ENCODE measurements around the gene PAK4.
"Not testable (repeated sequence)": the region's sequence is repeated elsewhere in the genome, so short reads cannot be mapped to it uniquely, and the experiment has no call there.

Gene PAK4

DNA sequence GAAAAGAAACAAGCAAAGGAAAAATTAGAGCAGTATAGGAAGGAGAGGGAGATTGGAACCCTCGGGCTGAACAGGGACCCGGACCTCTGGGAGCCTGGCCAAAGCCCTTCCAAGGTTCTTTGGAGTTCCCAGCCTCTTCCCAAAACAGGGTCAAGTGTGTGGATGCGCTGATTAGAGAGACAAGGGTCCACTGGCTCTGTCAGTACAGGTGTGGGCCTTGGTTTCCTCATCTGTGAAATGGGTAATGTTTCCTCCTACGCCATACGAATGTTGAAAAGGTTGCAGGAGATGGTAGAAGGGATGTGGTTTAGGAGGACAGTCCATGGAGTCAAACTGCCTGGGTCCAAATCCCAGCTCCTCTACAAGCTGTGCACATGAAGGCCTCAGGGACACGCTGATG, 80.5 kb downstream of the PAK4 start:
- no peak for DNase-seq (ENCODE audit: low read depth in 3 of 3)

DNA sequence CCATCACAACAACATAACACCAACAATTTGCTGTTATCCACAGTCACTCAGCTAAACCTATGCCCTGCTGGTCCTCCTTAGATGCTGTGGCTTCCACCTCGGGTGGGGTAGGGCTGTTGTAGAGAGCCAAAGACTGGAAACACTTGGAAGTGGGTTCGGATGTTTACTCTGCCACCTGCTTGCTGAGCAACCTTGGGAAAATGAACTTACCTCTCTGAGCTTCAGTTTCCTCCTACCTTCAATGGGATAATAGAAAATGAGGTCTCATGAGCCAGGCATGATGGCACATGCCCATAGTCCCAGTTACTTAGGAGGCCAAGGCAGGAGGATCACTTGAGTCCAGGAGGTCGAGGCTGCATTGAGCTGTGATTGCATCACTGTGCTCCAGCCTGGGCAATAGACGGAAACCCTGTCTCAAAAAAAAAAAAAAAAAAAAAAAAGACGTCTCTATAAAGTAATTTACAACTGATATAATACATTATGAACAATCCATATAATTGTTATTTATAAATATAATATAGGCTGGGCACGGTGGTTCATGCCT, 81.8 kb downstream of the PAK4 start:
- DNase-seq (ENCODE audit: low read depth in 3 of 3): no peak

GRCh38 chr19:39208175-39208795, 82.7 kb downstream of the PAK4 start:
- DNase-seq (ENCODE audit: low read depth in 3 of 3): no peak

DNA sequence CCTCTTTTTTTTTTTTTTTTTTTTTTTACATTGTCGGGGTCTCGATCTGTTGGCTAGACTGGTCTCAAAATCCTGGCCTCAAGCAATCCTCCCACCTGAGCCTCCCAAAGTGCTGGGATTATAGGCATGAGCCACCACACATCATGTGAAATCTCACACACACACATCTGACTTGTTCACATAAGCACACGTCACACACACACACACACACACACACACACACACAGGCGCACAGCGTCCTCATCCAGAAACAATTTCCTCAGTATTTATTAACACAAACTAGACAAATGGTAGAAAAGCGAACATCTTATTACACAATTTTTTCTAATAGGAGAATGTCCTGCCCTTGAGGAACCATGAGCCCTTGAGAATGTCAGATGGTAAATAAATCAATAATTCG, 83.6 kb downstream of the PAK4 start:
- DNase-seq (ENCODE audit: low read depth in 3 of 3): no peak

GRCh38 chr19:39211731-39212374, 86.3 kb downstream of the PAK4 start:
- no peak for DNase-seq (ENCODE audit: low read depth in 3 of 3)

DNA sequence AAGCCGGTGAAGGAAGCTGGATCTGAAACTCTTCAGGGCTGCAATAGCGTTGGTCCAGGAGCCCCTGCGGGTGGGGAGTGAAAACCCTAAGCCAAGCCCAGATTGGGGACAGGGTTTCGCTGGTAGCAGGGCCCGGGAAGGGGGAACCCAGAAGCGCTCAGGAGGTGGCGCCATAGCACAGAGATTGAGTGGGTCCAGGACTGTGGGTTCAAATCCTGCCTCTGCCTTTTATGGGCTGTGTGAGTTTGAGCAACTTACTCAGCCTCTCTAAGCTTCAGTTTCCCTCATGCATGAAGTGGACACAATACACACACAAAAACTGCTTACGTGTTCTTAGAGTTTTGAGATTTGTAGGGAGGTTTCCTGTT, 86.8 kb downstream of the PAK4 start:
- DNase-seq (ENCODE audit: low read depth in 3 of 3): peak in 2 of 3 experiments; percentile 20 to 24

DNA sequence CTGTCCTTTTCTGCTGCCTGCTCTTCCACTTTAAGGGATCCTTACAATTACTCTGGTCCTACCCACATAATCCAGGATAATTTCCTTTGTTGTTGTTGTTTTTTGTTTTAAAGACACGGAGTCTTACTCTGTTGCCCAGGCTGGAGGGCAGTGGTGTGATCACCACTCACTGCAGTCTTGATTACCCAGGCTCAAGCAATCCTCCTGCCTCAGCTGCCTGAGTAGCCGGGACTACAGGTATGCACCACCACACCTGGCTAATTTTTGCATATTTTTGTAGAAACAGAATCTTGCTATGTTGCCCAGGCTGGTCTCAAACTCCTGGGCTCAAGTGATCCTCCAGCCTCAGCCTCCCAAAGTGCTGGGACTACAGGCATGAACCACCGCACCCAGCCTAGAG, 89.7 kb downstream of the PAK4 start:
- DNase-seq (ENCODE audit: low read depth in 3 of 3): not testable (repeated sequence)

DNA sequence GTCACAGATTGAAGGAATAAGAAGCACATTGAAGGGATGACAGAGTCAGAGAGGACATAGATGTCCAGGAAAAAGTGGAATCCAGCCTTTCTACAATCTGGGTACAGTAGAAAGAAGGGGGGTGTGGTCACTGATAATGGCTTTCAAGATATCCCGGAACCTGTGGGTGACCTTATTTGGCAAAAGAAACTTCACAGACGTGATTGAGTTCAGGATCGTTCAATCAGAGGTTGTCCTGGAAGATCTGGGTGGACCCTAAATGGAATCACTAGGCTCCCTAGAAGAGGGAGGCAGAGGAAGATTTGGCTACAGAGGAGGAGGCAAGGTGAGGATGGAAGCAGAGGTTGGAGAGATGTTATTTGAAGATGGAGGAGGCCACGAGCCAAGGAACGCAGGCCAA, 91.5 kb downstream of the PAK4 start:
- DNase-seq (ENCODE audit: low read depth in 3 of 3): no peak

DNA sequence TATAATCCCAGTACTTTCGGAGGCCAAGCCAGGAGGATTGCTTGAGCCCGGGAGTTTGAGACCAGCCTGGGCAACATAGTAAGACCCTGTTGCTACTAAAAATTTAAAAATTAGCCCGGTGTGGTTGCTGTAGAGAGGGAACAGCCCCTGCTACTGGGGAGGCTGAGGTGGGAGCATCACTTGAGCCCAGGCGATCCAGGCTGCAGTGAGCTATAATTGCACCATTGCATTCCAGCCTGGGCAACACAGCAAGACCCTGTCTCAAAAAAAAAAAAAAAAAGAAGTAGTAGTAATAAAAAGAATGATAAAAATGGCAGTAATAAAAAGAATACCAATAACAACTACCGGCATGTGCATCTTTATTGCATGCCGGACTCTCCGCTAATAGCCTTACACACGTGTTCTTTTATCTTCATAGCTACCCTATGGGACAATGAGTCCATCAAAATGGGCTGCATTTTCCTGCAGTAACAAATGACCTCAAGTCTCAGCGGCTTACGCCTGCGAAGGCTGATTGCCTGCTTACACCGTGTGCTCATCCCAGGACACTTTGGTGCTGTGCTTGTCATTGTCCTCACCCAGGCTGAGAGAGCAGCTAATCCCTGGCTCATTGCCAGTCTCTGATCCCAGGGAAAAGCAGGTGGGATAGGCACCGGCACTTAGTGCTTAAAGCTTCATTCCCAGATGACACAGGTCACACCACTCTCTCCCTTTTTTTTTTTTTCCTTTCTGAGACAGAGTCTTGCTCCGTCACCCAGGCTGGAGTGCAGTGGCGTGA, 92.8 kb downstream of the PAK4 start:
- DNase-seq (ENCODE audit: low read depth in 3 of 3): no peak

GRCh38 chr19:39219108-39219507, 93.5 kb downstream of the PAK4 start:
- DNase-seq (ENCODE audit: low read depth in 3 of 3): not testable (repeated sequence)

- no peak for DNase-seq (ENCODE audit: low read depth in 3 of 3)
Observed at GRCh38 chr19:39223703-39224279, 98.2 kb downstream of the PAK4 start.

- DNase-seq (ENCODE audit: low read depth in 3 of 3): no peak
Observed at GRCh38 chr19:39224910-39225309, 99.3 kb downstream of the PAK4 start.
